NCI-H2196 (cell line): Measurements from ENCODE around the gene NAV2.

Experiments
- DNase-seq: peaks from one replicate; lab custom pipeline; 2025; ENCODE audit not compliant: unreplicated experiment; lab: John Stamatoyannopoulos, UW

The NAV2 gene

DNA sequence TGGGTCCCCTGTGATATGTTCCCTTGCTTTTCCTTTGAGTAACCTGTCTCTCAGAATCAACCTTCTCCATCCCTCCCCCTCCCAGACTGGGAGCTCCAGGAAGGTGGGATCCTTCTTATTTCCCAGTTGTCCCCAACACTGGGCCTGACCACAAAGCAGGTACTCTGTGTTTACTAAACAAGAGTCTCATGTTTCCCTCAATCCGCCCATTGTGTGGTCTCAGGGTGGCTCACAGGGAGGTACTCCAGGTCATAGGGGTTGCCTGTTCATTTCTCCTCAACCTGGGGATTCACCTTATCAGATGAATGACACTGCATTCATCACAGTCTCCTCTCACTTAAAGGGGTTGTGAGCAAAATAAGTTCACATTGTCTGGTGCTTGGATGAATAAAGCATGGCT, 26.4 kb upstream of the NAV2 start:
- DNase-seq, result no peak

DNA sequence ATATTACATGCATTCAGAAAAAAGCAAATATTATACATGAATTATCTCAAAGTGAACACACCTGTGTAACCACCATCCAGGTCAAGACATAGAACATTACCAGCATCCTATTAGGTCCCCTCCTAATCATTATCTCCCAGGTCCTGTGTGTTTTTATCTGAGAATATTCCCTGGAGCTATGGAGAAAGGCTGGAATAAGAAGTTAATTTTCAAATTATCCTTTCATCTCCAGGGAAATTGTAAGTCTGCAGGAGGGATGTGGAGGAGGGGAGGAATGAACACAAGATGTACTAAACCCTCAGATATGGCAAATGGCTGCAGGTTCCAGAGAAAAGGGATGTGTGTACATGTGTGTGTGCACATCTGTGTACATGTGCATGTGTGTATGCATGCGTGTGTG, 25.2 kb upstream of the NAV2 start:
- DNase-seq, result no peak

GRCh38 chr11:19689281-19690000, 23.2 kb upstream of the NAV2 start:
- no peak for DNase-seq

- DNase-seq, result no peak
Measured at GRCh38 chr11:19690885-19691284, 21.8 kb upstream of the NAV2 start.

- DNase-seq, result no peak
Measured at GRCh38 chr11:19691815-19692500, 20.7 kb upstream of the NAV2 start.

- DNase-seq, result no peak
Measured at GRCh38 chr11:19693146-19693545, 19.5 kb upstream of the NAV2 start.

DNA sequence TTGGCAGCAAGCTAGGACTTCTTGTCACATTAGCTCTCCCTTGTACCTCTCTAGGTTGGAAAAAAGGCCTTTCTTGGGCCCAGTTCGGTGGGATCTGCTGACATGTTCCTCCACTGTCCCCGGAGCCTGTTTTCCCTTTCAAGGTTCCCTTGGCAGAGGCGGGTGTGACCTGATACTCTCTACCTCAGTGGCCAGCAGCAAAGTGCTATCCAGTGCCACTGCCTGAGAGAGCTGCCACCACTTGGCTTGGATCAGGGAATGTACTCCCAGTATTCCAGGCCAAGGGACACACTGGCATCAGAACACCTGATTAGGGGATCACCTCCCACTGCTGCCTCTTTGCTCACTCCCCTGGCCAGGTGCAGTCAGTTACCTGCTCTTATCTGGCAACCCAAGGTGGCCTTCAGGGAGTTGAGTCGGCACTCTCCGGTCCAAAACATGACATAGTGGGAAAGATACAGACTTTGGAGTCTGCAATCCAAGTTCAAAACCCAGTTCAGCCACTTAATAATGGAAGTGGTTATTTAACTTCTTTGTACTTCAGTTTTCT, 17.8 kb upstream of the NAV2 start:
- DNase-seq, result no peak

DNA sequence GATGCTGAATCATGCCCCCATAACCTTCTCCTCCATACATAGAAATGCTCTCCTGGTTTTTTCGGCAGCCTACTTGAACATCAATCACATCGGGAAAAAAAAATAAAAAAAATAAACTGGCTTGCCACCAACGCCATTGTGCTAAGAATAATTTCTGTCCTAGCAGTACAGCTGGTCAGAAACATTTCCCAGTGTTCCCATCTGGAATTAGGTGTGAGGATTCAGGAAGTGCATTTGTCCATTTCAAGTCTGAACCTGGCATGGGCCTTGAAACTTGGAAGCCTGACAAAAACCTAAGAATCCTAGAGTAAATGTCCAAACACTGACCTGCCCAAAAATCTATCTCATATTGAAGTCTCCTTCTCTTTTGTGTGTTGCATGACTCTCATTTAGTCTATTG, 16.6 kb upstream of the NAV2 start:
- no peak for DNase-seq

GRCh38 chr11:19696904-19697303, 15.7 kb upstream of the NAV2 start:
- DNase-seq, result no peak

GRCh38 chr11:19697721-19698121, 14.9 kb upstream of the NAV2 start:
- DNase-seq, result no peak

DNA sequence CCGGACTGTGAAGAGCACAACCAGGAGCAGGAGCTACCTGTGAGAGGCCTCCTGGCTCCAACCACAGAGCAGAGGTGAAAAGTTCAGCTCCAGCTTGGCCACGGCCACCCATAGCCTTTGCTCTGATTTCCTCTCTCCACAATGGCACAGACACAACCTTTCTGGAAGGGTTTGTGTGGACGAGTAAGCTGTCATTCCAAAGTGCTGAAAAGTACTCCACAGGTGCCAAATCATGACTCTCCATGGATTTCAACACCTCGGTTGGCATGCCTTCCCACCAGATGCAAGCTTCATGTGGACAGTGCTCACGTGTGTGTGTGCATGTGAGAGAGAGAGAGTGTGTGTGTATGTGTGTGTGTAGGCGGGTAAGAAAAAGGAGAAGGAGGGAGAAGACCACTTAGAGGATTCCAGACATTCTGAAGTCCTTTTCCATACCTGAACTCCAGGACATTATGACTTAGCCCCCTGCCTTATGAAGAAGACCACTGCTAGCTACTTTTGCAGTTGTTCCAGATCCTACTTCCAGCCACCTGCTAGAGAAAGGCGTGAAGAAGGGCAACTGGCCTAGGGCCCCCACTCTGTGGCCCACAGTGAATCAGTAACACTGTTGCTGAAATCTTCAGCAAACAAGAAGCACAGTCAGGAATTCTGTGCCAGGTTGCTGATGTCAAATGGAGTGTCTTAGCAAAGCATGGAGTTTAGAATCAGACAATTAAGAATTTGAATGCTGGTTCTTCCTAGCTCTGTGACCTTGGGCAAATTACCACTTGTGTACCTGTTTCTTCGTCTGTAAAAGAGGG, 13.9 kb upstream of the NAV2 start:
- no peak for DNase-seq

- DNase-seq, result no peak
Measured at GRCh38 chr11:19701421-19701820, 11.2 kb upstream of the NAV2 start.

DNA sequence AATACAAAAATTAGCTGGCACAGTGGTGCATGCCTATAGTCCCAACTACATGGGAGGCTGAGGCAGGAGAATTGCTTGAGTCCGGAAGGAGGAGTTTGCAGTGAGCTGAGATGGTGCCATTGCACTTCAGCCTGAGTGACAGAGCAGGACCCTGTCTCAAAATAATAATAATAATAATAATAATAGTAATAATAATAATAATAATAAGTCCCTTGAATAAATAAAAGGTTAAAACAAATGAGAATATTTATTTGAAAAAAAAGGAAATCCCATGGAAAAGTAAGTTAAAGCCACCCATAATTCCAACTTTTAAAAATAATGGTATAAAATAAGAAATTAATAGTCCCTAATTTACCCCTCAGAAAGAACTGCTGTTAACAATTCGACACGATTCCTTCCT, 10.0 kb upstream of the NAV2 start:
- no peak for DNase-seq

DNA sequence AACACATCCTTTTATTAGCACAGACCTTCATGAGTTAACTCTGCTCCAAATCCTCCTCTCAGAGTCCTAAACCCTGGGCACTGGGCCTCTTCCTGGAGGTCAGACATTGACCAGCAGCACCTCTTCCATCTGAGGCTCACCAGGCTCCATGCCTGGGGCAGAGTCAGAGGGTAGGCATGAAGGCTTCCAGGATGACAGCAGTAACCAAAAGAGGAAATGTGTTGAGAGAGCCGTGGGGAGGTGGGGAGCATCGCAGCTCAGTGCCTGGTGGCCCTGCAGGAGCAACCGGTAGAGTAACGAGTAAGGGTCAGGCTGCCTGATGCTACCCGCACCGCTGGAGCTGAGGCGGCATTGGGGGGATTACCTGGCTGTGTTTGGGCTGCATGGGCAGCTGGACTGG, 9.4 kb upstream of the NAV2 start:
- no peak for DNase-seq

DNA sequence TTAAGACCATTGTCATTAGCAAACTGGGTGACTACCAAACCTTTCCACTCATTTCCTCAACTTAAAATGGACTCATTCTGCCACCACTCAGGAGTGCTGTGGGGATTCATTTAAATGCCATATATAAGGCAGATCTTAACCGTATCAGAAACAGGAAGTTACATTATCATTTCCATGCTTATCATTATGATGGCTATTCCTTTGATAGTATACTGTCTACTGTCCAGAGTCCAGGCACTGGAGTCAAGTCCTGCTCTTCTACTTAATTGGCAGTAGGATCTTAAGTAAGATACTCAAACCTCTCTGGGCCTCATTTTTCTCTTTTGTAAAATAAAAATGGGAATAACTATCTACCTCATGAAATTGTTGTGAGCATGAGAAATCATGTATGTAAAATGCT, 8.4 kb upstream of the NAV2 start:
- no peak for DNase-seq

DNA sequence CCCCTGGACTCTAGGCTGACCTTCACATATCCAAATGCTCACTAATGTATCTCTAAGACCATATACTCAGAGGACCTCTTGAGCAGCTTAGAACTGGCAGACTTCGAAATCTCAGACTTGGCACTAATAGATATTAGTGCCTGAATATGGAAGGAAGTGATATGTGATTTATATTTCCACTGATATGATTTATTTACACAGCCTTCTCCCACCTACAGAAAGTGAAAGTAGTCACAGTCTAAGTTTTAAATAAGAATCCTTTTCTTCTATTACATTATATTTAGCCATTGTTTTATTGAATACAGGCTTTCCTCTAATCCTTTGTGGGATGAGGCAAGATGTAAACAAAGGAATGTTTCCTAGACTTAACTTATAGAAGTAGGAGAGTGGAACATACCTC, 6.7 kb upstream of the NAV2 start:
- no peak for DNase-seq

DNA sequence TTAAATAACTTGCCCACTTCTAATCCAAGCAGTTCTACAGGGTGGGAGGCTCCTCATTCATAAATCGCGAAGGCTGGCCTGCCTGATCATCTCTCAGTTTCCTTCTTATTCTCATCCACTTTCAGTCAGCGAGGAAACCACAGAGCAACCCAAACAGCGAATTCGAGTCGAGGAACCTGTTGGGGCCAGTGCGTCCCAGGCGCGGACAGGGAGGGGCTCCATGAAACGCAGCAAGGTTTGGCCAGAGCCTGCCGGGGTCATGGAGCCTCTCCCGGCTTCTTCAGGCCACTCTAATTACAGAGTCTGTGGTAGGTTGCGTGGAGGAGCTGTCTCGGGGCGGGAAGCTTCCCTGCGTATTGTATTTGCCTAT, 741 bp upstream of the NAV2 start:
- DNase-seq, result no peak

- DNase-seq, result no peak
Measured at GRCh38 chr11:19713196-19714021, 772 bp downstream of the NAV2 start.

- DNase-seq, result no peak
Measured at GRCh38 chr11:19714022-19714386, 1.4 kb downstream of the NAV2 start.

GRCh38 chr11:19714387-19715363, 2.0 kb downstream of the NAV2 start:
- DNase-seq, result no peak
